ENCODE data around the gene SRSF6.
A peak's percentile ranks its signal among the peaks of the same experiment; 100 is the strongest.
"Not testable (repeated sequence)": the region's sequence is repeated elsewhere in the genome, so short reads cannot be mapped to it uniquely, and the experiment has no call there.

Gene SRSF6

GRCh38 chr20:43477193-43477592, 19.5 kb downstream of the SRSF6 start:
- Histone ChIP-seq H3K9me3 (ENCODE audit: control insufficient read depth, low read length) (no peaks in the 10 kb centered on the region), H3K27ac (ENCODE audit: insufficient read depth, low read depth, low read length, poor library complexity, severe bottlenecking) (no peak overlapping the region), H3K36me3 (ENCODE audit: control insufficient read depth, insufficient read depth, low read length) (no peaks in the 10 kb centered on the region), H3K4me3 (ENCODE audit: insufficient read depth, low read depth, low read length) (no peak overlapping the region), H3K4me1 (ENCODE audit: control insufficient read depth, insufficient read depth, low read length) (no peaks in the 10 kb centered on the region), H3K27me3 (ENCODE audit: control insufficient read depth, insufficient read depth, low read length, poor library complexity, severe bottlenecking) (peaks cover 4% of the 10 kb centered on the region)
- 84% methylated on average over 3 of the region's 3 CpGs for WGBS, 2 experiments

- no peak overlapping the region for H3K27ac ChIP-seq (ENCODE audit: insufficient read depth, low read depth, low read length, poor library complexity, severe bottlenecking)
- no peaks in the 10 kb centered on the region for H3K36me3 ChIP-seq (ENCODE audit: control insufficient read depth, insufficient read depth, low read length)
- no peaks in the 10 kb centered on the region for H3K4me1 ChIP-seq (ENCODE audit: control insufficient read depth, insufficient read depth, low read length)
- 78 to 86% methylated on average over 2 to 4 of the region's 4 CpGs for WGBS, 2 experiments
- no peaks in the 10 kb centered on the region for H3K9me3 ChIP-seq (ENCODE audit: control insufficient read depth, low read length)
- peaks cover 4% of the 10 kb centered on the region for H3K27me3 ChIP-seq (ENCODE audit: control insufficient read depth, insufficient read depth, low read length, poor library complexity, severe bottlenecking)
- no peak overlapping the region for H3K4me3 ChIP-seq (ENCODE audit: insufficient read depth, low read depth, low read length)
These were observed 19.9 kb downstream of the SRSF6 start for GRCh38 chr20:43477619-43478018.

- Histone ChIP-seq H3K9me3 (ENCODE audit: control insufficient read depth, low read length) (no peaks in the 10 kb centered on the region), H3K27ac (ENCODE audit: insufficient read depth, low read depth, low read length, poor library complexity, severe bottlenecking) (no peak overlapping the region), H3K27me3 (ENCODE audit: control insufficient read depth, insufficient read depth, low read length, poor library complexity, severe bottlenecking) (no peaks in the 10 kb centered on the region), H3K4me1 (ENCODE audit: control insufficient read depth, insufficient read depth, low read length) (no peaks in the 10 kb centered on the region), H3K36me3 (ENCODE audit: control insufficient read depth, insufficient read depth, low read length) (no peaks in the 10 kb centered on the region), H3K4me3 (ENCODE audit: insufficient read depth, low read depth, low read length) (no peak overlapping the region)
- 89 to 95% methylated on average over 2 of the region's 2 CpGs for WGBS, 2 experiments
These were observed 32.3 kb downstream of the SRSF6 start for GRCh38 chr20:43490038-43490437.

GRCh38 chr20:43492101-43492500, 34.4 kb downstream of the SRSF6 start:
- Histone ChIP-seq H3K9me3 (ENCODE audit: control insufficient read depth, low read length) (no peaks in the 10 kb centered on the region), H3K36me3 (ENCODE audit: control insufficient read depth, insufficient read depth, low read length) (no peaks in the 10 kb centered on the region), H3K27me3 (ENCODE audit: control insufficient read depth, insufficient read depth, low read length, poor library complexity, severe bottlenecking) (no peaks in the 10 kb centered on the region), H3K4me1 (ENCODE audit: control insufficient read depth, insufficient read depth, low read length) (no peaks in the 10 kb centered on the region), H3K4me3 (ENCODE audit: insufficient read depth, low read depth, low read length) (no peak overlapping the region), H3K27ac (ENCODE audit: insufficient read depth, low read depth, low read length, poor library complexity, severe bottlenecking) (no peak overlapping the region)
- 92 to 98% methylated on average over 3 of the region's 3 CpGs for WGBS, 2 experiments

- WGBS, 2 experiments = 86 to 88% methylated on average over 2 of the region's 2 CpGs
- H3K36me3 ChIP-seq (ENCODE audit: control insufficient read depth, insufficient read depth, low read length) = no peaks in the 10 kb centered on the region
- no peaks in the 10 kb centered on the region for H3K4me1 ChIP-seq (ENCODE audit: control insufficient read depth, insufficient read depth, low read length)
- no peak overlapping the region for H3K27ac ChIP-seq (ENCODE audit: insufficient read depth, low read depth, low read length, poor library complexity, severe bottlenecking)
- H3K9me3 ChIP-seq (ENCODE audit: control insufficient read depth, low read length) = no peaks in the 10 kb centered on the region
- no peaks in the 10 kb centered on the region for H3K27me3 ChIP-seq (ENCODE audit: control insufficient read depth, insufficient read depth, low read length, poor library complexity, severe bottlenecking)
- H3K4me3 ChIP-seq (ENCODE audit: insufficient read depth, low read depth, low read length) = no peak overlapping the region
These were observed 37.7 kb downstream of the SRSF6 start for GRCh38 chr20:43495388-43495787.

DNA sequence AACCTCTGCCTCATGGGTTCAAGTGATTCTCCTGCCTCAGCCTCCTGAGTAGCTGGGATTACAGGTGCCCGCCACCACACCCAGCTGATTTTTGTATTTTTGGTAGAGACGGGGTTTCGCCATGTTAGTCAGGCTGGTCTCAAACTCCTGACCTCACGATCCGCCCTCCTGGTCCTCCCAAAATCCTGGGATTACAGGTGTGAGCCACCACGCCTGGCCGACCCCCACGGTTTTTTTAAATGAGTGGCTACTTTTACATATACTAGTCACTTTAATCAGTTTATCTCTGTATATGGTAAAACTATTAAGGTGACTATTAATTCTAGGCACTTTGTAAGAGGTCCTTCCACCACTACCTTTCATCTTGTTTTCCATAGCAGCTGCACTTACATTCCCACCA, 44.3 kb downstream of the SRSF6 start:
- H3K27ac ChIP-seq (ENCODE audit: insufficient read depth, low read depth, low read length, poor library complexity, severe bottlenecking); H3K9me3 ChIP-seq (ENCODE audit: control insufficient read depth, low read length); H3K4me1 ChIP-seq (ENCODE audit: control insufficient read depth, insufficient read depth, low read length); H3K36me3 ChIP-seq (ENCODE audit: control insufficient read depth, insufficient read depth, low read length); H3K4me3 ChIP-seq (ENCODE audit: insufficient read depth, low read depth, low read length): not testable (repeated sequence)
- H3K27me3 ChIP-seq (ENCODE audit: control insufficient read depth, insufficient read depth, low read length, poor library complexity, severe bottlenecking) = peaks cover 27% of the 10 kb centered on the region
- WGBS, 2 experiments = 93 to 95% methylated on average over 7 to 8 of the region's 8 CpGs

- no peak overlapping the region for H3K4me3 ChIP-seq (ENCODE audit: insufficient read depth, low read depth, low read length)
- 92 to 94% methylated on average over 7 of the region's 7 CpGs for WGBS, 2 experiments
- H3K4me1 ChIP-seq (ENCODE audit: control insufficient read depth, insufficient read depth, low read length) = no peaks in the 10 kb centered on the region
- H3K9me3 ChIP-seq (ENCODE audit: control insufficient read depth, low read length) = no peaks in the 10 kb centered on the region
- no peak overlapping the region for H3K27ac ChIP-seq (ENCODE audit: insufficient read depth, low read depth, low read length, poor library complexity, severe bottlenecking)
- peaks cover 44% of the 10 kb centered on the region for H3K27me3 ChIP-seq (ENCODE audit: control insufficient read depth, insufficient read depth, low read length, poor library complexity, severe bottlenecking)
- no peaks in the 10 kb centered on the region for H3K36me3 ChIP-seq (ENCODE audit: control insufficient read depth, insufficient read depth, low read length)
These were observed 48.5 kb downstream of the SRSF6 start for GRCh38 chr20:43506238-43506637.

GRCh38 chr20:43507150-43508080, 49.7 kb downstream of the SRSF6 start, which contains the start of gene L3MBTL1:
TSS of gene L3MBTL1 (plus strand) at chr20:43507697. CDS start at chr20:43513504, 5,807 bp downstream.
- 10 to 11% methylated on average over 95 of the region's 95 CpGs for WGBS, 2 experiments

DNA sequence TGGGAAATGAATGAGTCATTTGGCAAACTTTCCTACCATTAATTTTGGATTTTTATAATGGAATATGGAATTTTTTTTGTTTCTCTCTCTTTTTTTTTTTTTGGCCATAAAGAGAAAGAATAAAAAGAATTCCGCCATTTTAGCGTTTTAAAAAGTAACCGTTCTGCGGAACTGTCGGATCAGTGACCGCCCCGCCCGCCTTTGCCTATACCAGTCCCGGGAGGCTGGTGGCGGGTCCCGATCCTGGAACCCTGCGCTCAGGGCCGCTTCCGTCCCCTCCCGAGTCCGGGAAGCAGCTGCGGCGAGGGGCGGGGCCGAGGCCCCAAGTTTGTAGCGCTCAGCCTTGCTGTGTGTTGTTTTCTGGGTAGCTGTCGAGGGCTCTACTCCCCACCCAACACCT, 50.4 kb downstream of the SRSF6 start:
- Histone ChIP-seq H3K27me3 (ENCODE audit: control insufficient read depth, insufficient read depth, low read length, poor library complexity, severe bottlenecking) (peaks cover 40% of the 10 kb centered on the region), H3K4me1 (ENCODE audit: control insufficient read depth, insufficient read depth, low read length) (no peaks in the 10 kb centered on the region), H3K27ac (ENCODE audit: insufficient read depth, low read depth, low read length, poor library complexity, severe bottlenecking) (no peak overlapping the region), H3K4me3 (ENCODE audit: insufficient read depth, low read depth, low read length) (peak overlapping the region; percentile 64), H3K36me3 (ENCODE audit: control insufficient read depth, insufficient read depth, low read length) (no peaks in the 10 kb centered on the region), H3K9me3 (ENCODE audit: control insufficient read depth, low read length) (no peaks in the 10 kb centered on the region)
- 9% methylated on average over 21 to 22 of the region's 22 CpGs for WGBS, 2 experiments

More at GRCh38 chr20:43507150-43508080, 49.7 kb downstream of the SRSF6 start, which contains the start of gene L3MBTL1:
- H3K4me3 ChIP-seq (ENCODE audit: insufficient read depth, low read depth, low read length) = peak within 1 kb of the TSS; percentile 64
- no peak within 1 kb of the TSS for H3K27ac ChIP-seq (ENCODE audit: insufficient read depth, low read depth, low read length, poor library complexity, severe bottlenecking)
- H3K36me3 ChIP-seq (ENCODE audit: control insufficient read depth, insufficient read depth, low read length) = no peaks in the 10 kb centered on the region
- H3K27me3 ChIP-seq (ENCODE audit: control insufficient read depth, insufficient read depth, low read length, poor library complexity, severe bottlenecking) = peaks cover 44% of the 10 kb centered on the region
- no peaks in the 10 kb centered on the region for H3K4me1 ChIP-seq (ENCODE audit: control insufficient read depth, insufficient read depth, low read length)
- no peaks in the 10 kb centered on the region for H3K9me3 ChIP-seq (ENCODE audit: control insufficient read depth, low read length)

- Histone ChIP-seq H3K27ac (ENCODE audit: insufficient read depth, low read depth, low read length, poor library complexity, severe bottlenecking) (no peak overlapping the region), H3K27me3 (ENCODE audit: control insufficient read depth, insufficient read depth, low read length, poor library complexity, severe bottlenecking) (peaks cover 40% of the 10 kb centered on the region), H3K4me3 (ENCODE audit: insufficient read depth, low read depth, low read length) (no peak overlapping the region), H3K9me3 (ENCODE audit: control insufficient read depth, low read length) (no peaks in the 10 kb centered on the region), H3K4me1 (ENCODE audit: control insufficient read depth, insufficient read depth, low read length) (no peaks in the 10 kb centered on the region), H3K36me3 (ENCODE audit: control insufficient read depth, insufficient read depth, low read length) (no peaks in the 10 kb centered on the region)
- 57 to 62% methylated on average over 11 of the region's 11 CpGs for WGBS, 2 experiments
These were observed 50.9 kb downstream of the SRSF6 start for GRCh38 chr20:43508604-43509040.
